Transverse colon (tissue), 4 donors: ENCODE results near the gene PLPP7. TPM values are rescaled to one million over a fixed set of nuclear protein-coding genes. Genes with fewer than 3 reads are reported as not detected.

Experiments used
- DNase-seq: peaks from one replicate; pipeline ENCODE4 v3.0.0-alpha.2; 2019
- H3K27ac ChIP-seq, 4 donors: fragments of 200-600 bp; sonication (generic); 2 replicates each; pipeline ENCODE4 v1.5.1; 2016 to 2018; ENCODE audit warnings: inconsistent platforms in 4 of 4
- H3K27me3 ChIP-seq: fragments of 200-600 bp; sonication (generic); 2 replicates; pipeline ENCODE4 v1.5.1; 2017; ENCODE audit warnings: inconsistent platforms
- H3K36me3 ChIP-seq, 4 donors: fragments of 200-600 bp; sonication (generic); 2 replicates each; pipeline ENCODE4 v1.5.1; 2017 to 2019; ENCODE audit warnings: inconsistent platforms in 4 of 4
- H3K4me1 ChIP-seq, 4 donors: fragments of 200-600 bp; sonication (generic); 2 replicates each; pipeline ENCODE4 v1.5.1; 2017 to 2020; ENCODE audit warnings: inconsistent platforms in 4 of 4
- H3K4me3 ChIP-seq, 4 donors: fragments of 200-600 bp; sonication (generic); 1 replicate in 1 of 4; 2 replicates in 3 of 4; pipeline versions ENCODE4 v1.5.1 to v1.6.1; 2017 to 2019; ENCODE audit warnings: inconsistent platforms in 4 of 4
- H3K9me3 ChIP-seq, 2 donors: fragments of 200-600 bp; sonication (generic); 2 replicates each; pipeline ENCODE4 v1.5.1; 2017 to 2019; ENCODE audit warnings: inconsistent platforms in 2 of 2
- CTCF ChIP-seq, 5 experiments: fragments of 200-600 bp in 3 of 5; fragments of 450-650 bp in 2 of 5; sonication (generic) in 3 of 5; IDR thresholded peaks; 1 replicate in 2 of 5; 2 replicates in 3 of 5; pipeline ENCODE4 v1.5.1; 2016 to 2017; ENCODE audit warnings: antibody characterized with exemption in 5 of 5, inconsistent platforms in 3 of 5, mild to moderate bottlenecking in 2 of 5, moderate library complexity in 1 of 5
- EP300 ChIP-seq: sonication (generic); formaldehyde crosslinking; IDR thresholded peaks from one replicate; pipeline ENCODE4 v1.6.1; 2017; ENCODE audit warnings: antibody characterized with exemption, low read depth
- POLR2A ChIP-seq: fragments of 450-650 bp; IDR thresholded peaks from one replicate; pipeline ENCODE4 v1.6.1; 2016; ENCODE audit warnings: antibody characterized with exemption, mild to moderate bottlenecking, moderate library complexity
- POLR2AphosphoS5 ChIP-seq, 3 donors: sonication (generic); formaldehyde crosslinking; IDR thresholded peaks; one replicate each; pipeline ENCODE4 v1.6.1; 2016; ENCODE audit warnings: antibody characterized with exemption in 3 of 3
- WGBS, 2 donors: methylation state at CpG; one replicate each; pipeline ENCODE4 v1.1.5; 2018; ENCODE audit warnings: low coverage in 1 of 2; 5-methylcytosine and 5-hydroxymethylcytosine counted together
- in situ Hi-C, 4 donors: fragments of 200-750 bp; cut with MboI; loops; one replicate each; pipeline versions ENCODE4 v1.15.0 to v1.15.1; 2017; ENCODE audit warnings: low sequenced_read_pairs in 3 of 4, low pct_ligation_motif_present in 1 of 4, low pct_unique_long_range_greater_than_20kb in 1 of 4
- intact Hi-C: fragments of 100-400 bp; cut with DNase I; formaldehyde crosslinking; loops from one replicate; pipeline ENCODE4 v1.15.1; 2023; ENCODE audit warnings: low total_unique reads
- total RNA-seq, 4 donors: library from RNA; depleted of rRNA; stranded (reverse); fragments of >200 nt; gene quantifications; one replicate each; pipeline ENCODE4 v1.1.0, GENCODE V29; 2016

PLPP7 gene
- total RNA-seq, 4 donors from 2014 or later, result 3.0 to 10.3 (median 4.1) TPM

DNA sequence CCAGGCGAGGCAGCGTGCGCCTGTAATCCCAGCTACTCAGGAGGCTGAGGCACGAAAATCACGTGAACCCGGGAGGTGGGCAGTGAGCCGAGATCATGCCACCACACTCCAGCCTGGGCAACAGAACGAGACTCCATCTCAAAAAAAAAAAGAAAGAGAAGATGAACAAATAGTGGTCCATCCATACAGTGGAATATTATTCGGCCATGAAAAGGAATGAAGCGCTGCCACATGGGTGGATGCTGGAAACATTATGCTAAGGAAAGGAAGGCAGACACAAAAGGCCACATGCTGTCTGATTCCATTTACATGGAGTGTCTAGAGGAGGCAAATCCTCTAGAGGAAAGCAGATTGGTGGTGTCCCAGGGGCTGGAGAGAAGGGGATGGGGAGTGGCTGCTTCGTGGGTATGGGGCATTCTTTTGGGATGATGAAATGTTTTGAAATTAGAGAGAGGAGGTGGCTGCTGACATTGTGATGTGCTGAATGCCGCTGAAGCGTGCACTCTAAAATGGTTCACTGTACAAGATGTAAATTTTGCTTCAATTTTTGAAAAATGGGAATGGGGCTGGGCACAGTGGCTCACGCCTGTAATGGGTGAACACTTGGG lies 17.0 kb downstream of the PLPP7 start:
- 86 to 93% methylated on average over 4 to 14 of the region's 14 CpGs for WGBS, 2 donors
- H3K36me3 ChIP-seq, result no peaks in the 10 kb centered on the region
- H3K4me3 ChIP-seq, result no peak overlapping the region
- no peak for TF ChIP-seq POLR2A
- intact Hi-C loops, result no loop called here
- H3K4me1 ChIP-seq, result no peaks in the 10 kb centered on the region
- in situ Hi-C loops, result no loop called here
- no peak for DNase-seq
- no peak overlapping the region for H3K27ac ChIP-seq
- H3K27me3 ChIP-seq, result no peaks in the 10 kb centered on the region
- H3K9me3 ChIP-seq, result no peaks in the 10 kb centered on the region

GRCh38 chr9:131307974-131308373 lies 18.5 kb downstream of the PLPP7 start:
- TF ChIP-seq POLR2A (no peak), CTCF (IDR thresholded peaks at IDR 0.05) (no peak), EP300 (no peak), POLR2AphosphoS5 (IDR thresholded peaks at IDR 0.05) (no peak)
- H3K4me1 ChIP-seq, result peaks cover 0 to 3% (median under 1%) of the 10 kb centered on the region in 4 donors
- DNase-seq, result no peak
- no peak overlapping the region for H3K27ac ChIP-seq
- intact Hi-C loops (no loop called here), in situ Hi-C loops (no loop called here)
- H3K27me3 ChIP-seq, result no peaks in the 10 kb centered on the region
- no peaks in the 10 kb centered on the region for H3K9me3 ChIP-seq
- 92% methylated on average over 31 of the region's 31 CpGs; no CpG with 5 or more reads in 1 of the 2 donors for WGBS, 2 donors
- H3K4me3 ChIP-seq, result no peak overlapping the region
- no peaks in the 10 kb centered on the region for H3K36me3 ChIP-seq

DNA sequence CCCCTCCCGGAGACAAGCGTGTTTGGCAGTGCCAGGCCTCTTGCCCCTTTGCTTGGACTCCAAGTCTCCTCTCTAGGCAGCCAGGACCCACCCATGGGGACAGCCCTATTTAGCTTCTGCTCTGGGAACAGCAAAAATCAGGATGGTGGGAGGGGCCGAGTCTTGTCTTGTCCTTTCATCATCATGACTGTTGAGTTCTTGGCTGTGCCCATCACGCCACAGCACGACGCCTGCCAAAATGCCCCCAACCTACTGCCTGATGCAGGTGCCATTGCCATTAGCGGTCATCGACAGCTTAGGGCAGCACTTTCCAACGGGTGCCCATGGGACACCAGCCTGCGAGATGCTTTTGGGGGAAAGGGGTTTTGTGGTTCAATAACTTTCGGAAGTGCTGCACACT lies 18.9 kb downstream of the PLPP7 start:
- DNase-seq, result no peak
- in situ Hi-C loops (no loop called here), intact Hi-C loops (no loop called here)
- H3K36me3 ChIP-seq, result no peaks in the 10 kb centered on the region
- H3K4me3 ChIP-seq, result no peak overlapping the region
- no peaks in the 10 kb centered on the region for H3K9me3 ChIP-seq
- H3K4me1 ChIP-seq, result peaks cover 0 to 7% (median 3%) of the 10 kb centered on the region in 4 donors
- WGBS, 2 donors, result 91% methylated on average over 11 of the region's 11 CpGs; no CpG with 5 or more reads in 1 of the 2 donors
- H3K27ac ChIP-seq, result no peak overlapping the region
- H3K27me3 ChIP-seq, result no peaks in the 10 kb centered on the region
- no peak for TF ChIP-seq POLR2A
- TF ChIP-seq CTCF (IDR thresholded peaks at IDR 0.05), result no peak
- no peak for TF ChIP-seq POLR2AphosphoS5 (IDR thresholded peaks at IDR 0.05)
- no peak for TF ChIP-seq EP300

DNA sequence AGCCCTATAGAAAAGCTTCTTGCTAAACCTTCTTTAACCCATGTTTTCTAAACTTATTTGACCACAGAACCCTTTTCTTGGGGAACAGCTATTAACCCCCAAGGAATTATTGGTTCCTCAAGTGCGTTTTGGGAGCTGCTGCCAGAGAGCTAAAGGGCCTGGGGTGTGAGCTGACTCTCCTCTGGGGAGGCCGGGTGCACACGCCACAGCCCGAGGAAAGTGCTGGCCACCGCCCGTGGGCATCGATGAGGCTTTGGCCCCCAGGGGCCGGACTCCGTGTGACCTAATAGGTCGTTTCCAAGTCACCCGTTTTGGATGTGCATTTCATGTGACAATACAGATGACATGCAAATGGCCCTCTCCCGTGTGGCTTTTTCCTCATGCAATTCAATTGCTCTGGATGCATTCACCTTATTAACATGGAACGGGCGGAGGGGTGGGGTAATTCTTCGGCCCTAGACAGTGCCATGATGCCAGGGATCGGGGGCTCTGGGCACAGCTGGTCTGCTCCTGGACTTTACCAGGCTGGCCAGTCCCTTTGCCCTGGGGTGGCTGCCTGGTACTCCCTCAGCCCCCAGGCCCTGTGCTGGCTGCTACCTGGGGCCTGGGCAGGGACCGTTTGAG lies 19.5 kb downstream of the PLPP7 start:
- intact Hi-C loops, result no loop called here
- H3K27ac ChIP-seq, result no peak overlapping the region

More for the DNA sequence above, 19.5 kb downstream of the PLPP7 start:
- no peaks in the 10 kb centered on the region for H3K36me3 ChIP-seq
- no peaks in the 10 kb centered on the region for H3K27me3 ChIP-seq
- H3K4me3 ChIP-seq, result no peak overlapping the region
- DNase-seq, result no peak
- no peaks in the 10 kb centered on the region for H3K9me3 ChIP-seq
- WGBS, 2 donors, result 79% methylated on average over 17 of the region's 17 CpGs; no CpG with 5 or more reads in 1 of the 2 donors
- in situ Hi-C loops, result no loop called here
- TF ChIP-seq CTCF (IDR thresholded peaks at IDR 0.05) (no peak), POLR2AphosphoS5 (IDR thresholded peaks at IDR 0.05) (no peak), POLR2A (no peak), EP300 (no peak)
- peaks cover 0 to 7% (median 3%) of the 10 kb centered on the region in 4 donors for H3K4me1 ChIP-seq
